OCI-LY1 (cell line): Measurements from ENCODE around the gene NAPG.
A peak's percentile ranks its signal among the peaks of the same experiment; 100 is the strongest.

ENCODE experiments used
- H2AFZ ChIP-seq: fragments of 200-600 bp; sonication (generic), shearing (Covaris generic); 2 replicates; pipeline ENCODE4 v1.6.0; 2014; ENCODE audit warnings: antibody characterized with exemption, mild to moderate bottlenecking, low read length
- H3F3A ChIP-seq: fragments of 200-600 bp; sonication (generic), shearing (Covaris generic); 2 replicates; pipeline ENCODE4 v1.6.0; 2014; ENCODE audit warnings: mild to moderate bottlenecking, antibody characterized with exemption, low read length, moderate library complexity; ENCODE audit not compliant: insufficient read depth
- H3K27ac ChIP-seq: fragments of 200-600 bp; sonication (generic); 2 replicates; pipeline ENCODE4 v1.5.1; 2014; ENCODE audit warnings: low read length, mixed run types, mild to moderate bottlenecking, low read depth; ENCODE audit not compliant: poor library complexity, severe bottlenecking
- H3K27me3 ChIP-seq: fragments of 200-600 bp; sonication (generic); 2 replicates; pipeline ENCODE4 v1.6.0; 2014; ENCODE audit warnings: antibody characterized with exemption, mild to moderate bottlenecking, low read length, moderate library complexity; ENCODE audit not compliant: insufficient read depth
- H3K36me3 ChIP-seq: fragments of 200-600 bp; sonication (generic); 2 replicates; pipeline ENCODE4 v1.6.1; 2014; ENCODE audit warnings: mild to moderate bottlenecking, antibody characterized with exemption, low read length, moderate library complexity, mixed read lengths; ENCODE audit not compliant: insufficient read depth
- H3K4me1 ChIP-seq: fragments of 200-600 bp; sonication (generic); 2 replicates; pipeline ENCODE4 v1.5.1; 2014; ENCODE audit warnings: mild to moderate bottlenecking, low read length, moderate library complexity; ENCODE audit not compliant: insufficient read depth, severe bottlenecking
- H3K4me2 ChIP-seq: fragments of 200-600 bp; sonication (generic), shearing (Covaris generic); 2 replicates; pipeline ENCODE4 v1.6.1; 2014; ENCODE audit warnings: low read length
- H3K4me3 ChIP-seq: fragments of 200-600 bp; sonication (generic); 2 replicates; pipeline ENCODE4 v1.5.1; 2014; ENCODE audit warnings: low read length, low read depth, mild to moderate bottlenecking, mixed read lengths; ENCODE audit not compliant: poor library complexity, severe bottlenecking
- H3K79me2 ChIP-seq: fragments of 200-600 bp; shearing (Covaris generic); 2 replicates; pipeline ENCODE4 v1.6.1; 2016; ENCODE audit warnings: mixed run types, low read length, mixed read lengths; ENCODE audit not compliant: insufficient read depth
- H3K9ac ChIP-seq: fragments of 200-600 bp; sonication (generic), shearing (Covaris generic); 2 replicates; pipeline ENCODE4 v1.6.1; 2014; ENCODE audit warnings: mild to moderate bottlenecking, low read length, mixed read lengths
- H3K9me2 ChIP-seq: fragments of 200-600 bp; sonication (generic), shearing (Covaris generic); 2 replicates; pipeline ENCODE4 v1.6.1; 2014; ENCODE audit warnings: low read depth, mild to moderate bottlenecking, low read length, mixed read lengths
- H3K9me3 ChIP-seq: fragments of 200-600 bp; shearing (Covaris generic); 2 replicates; pipeline ENCODE4 v1.6.1; 2014; ENCODE audit warnings: low read length, mixed read lengths
- H4K20me1 ChIP-seq: fragments of 200-600 bp; sonication (generic), shearing (Covaris generic); 2 replicates; pipeline ENCODE4 v1.6.0; 2016; ENCODE audit warnings: mild to moderate bottlenecking, low read length; ENCODE audit not compliant: insufficient read depth
- CTCF ChIP-seq: fragments of 200-600 bp; sonication (generic), shearing (Covaris generic); IDR thresholded peaks from 2 replicates; pipeline ENCODE4 v1.5.1; 2017; ENCODE audit warnings: mild to moderate bottlenecking, antibody characterized with exemption, low read length, moderate library complexity, mixed read lengths
- EZH2 ChIP-seq: fragments of 200-600 bp; sonication (generic), shearing (Covaris generic); IDR thresholded peaks from 2 replicates; pipeline ENCODE4 v1.8.0; 2017; ENCODE audit warnings: borderline replicate concordance, mixed run types, mild to moderate bottlenecking, antibody characterized with exemption, low read length, moderate library complexity, mixed read lengths

NAPG gene

GRCh38 chr18:10560452-10561045, 34.7 kb downstream of the NAPG start:
- peaks cover 9% of the 10 kb centered on the region for H3K4me1 ChIP-seq
- peak overlapping the region; percentile 45 for H3K4me3 ChIP-seq
- H3F3A ChIP-seq = no peaks in the 10 kb centered on the region
- no peaks in the 10 kb centered on the region for H3K9me3 ChIP-seq
- H3K79me2 ChIP-seq = no peaks in the 10 kb centered on the region
- peak overlapping the region; percentile 64 for H3K4me2 ChIP-seq
- no peak overlapping the region for H3K27ac ChIP-seq
- TF ChIP-seq EZH2 (no peak), CTCF (peak; percentile 93)
- peaks cover 18% of the 10 kb centered on the region for H3K36me3 ChIP-seq
- no peaks in the 10 kb centered on the region for H4K20me1 ChIP-seq
- H3K27me3 ChIP-seq = no peaks in the 10 kb centered on the region
- peak overlapping the region; percentile 8; the same call in 1 of the 2 replicates for H3K9ac ChIP-seq
- no peak overlapping the region for H2AFZ ChIP-seq
- no peaks in the 10 kb centered on the region for H3K9me2 ChIP-seq

GRCh38 chr18:10562773-10563160, 36.9 kb downstream of the NAPG start:
- no peaks in the 10 kb centered on the region for H3K79me2 ChIP-seq
- no peak overlapping the region for H3K27ac ChIP-seq
- H3K9me2 ChIP-seq = no peaks in the 10 kb centered on the region
- H3F3A ChIP-seq = no peaks in the 10 kb centered on the region
- H3K4me1 ChIP-seq = peaks cover 9% of the 10 kb centered on the region
- no peak overlapping the region for H2AFZ ChIP-seq
- TF ChIP-seq CTCF (no peak), EZH2 (no peak)
- no peak overlapping the region for H3K9ac ChIP-seq
- no peaks in the 10 kb centered on the region for H3K36me3 ChIP-seq
- H3K27me3 ChIP-seq = no peaks in the 10 kb centered on the region
- H3K4me3 ChIP-seq = no peak overlapping the region
- H3K9me3 ChIP-seq = no peaks in the 10 kb centered on the region
- H3K4me2 ChIP-seq = no peak overlapping the region
- no peaks in the 10 kb centered on the region for H4K20me1 ChIP-seq

GRCh38 chr18:10563886-10564285, 38.1 kb downstream of the NAPG start:
- H3K4me2 ChIP-seq = no peak overlapping the region
- H3K9ac ChIP-seq = no peak overlapping the region
- no peak overlapping the region for H3K4me3 ChIP-seq
- H3K27me3 ChIP-seq = no peaks in the 10 kb centered on the region
- H3F3A ChIP-seq = no peaks in the 10 kb centered on the region
- H3K36me3 ChIP-seq = no peaks in the 10 kb centered on the region
- no peaks in the 10 kb centered on the region for H3K79me2 ChIP-seq
- H3K9me2 ChIP-seq = no peaks in the 10 kb centered on the region
- no peak for TF ChIP-seq EZH2
- TF ChIP-seq CTCF = no peak
- H3K27ac ChIP-seq = no peak overlapping the region
- H3K4me1 ChIP-seq = peaks cover 9% of the 10 kb centered on the region
- H4K20me1 ChIP-seq = no peaks in the 10 kb centered on the region
- no peaks in the 10 kb centered on the region for H3K9me3 ChIP-seq
- no peak overlapping the region for H2AFZ ChIP-seq
